Measurements from ENCODE around the gene EFR3B. TPM values are rescaled to one million over a fixed set of nuclear protein-coding genes. Genes with fewer than 3 reads are reported as not detected.

EFR3B gene
- total and polyA plus RNA-seq, 2 of the 13 experiments (the other 11 are each of a cell fraction or from before 2014, with no cell fraction given): 0.42 TPM

GRCh38 chr2:25190536-25190935, 148.7 kb downstream of the EFR3B start (continued):
- TF ChIP-seq ZNF276 (CRISPR knock-in tag; IDR thresholded peaks at IDR 0.05; ENCODE audit: low read depth): no peak

DNA sequence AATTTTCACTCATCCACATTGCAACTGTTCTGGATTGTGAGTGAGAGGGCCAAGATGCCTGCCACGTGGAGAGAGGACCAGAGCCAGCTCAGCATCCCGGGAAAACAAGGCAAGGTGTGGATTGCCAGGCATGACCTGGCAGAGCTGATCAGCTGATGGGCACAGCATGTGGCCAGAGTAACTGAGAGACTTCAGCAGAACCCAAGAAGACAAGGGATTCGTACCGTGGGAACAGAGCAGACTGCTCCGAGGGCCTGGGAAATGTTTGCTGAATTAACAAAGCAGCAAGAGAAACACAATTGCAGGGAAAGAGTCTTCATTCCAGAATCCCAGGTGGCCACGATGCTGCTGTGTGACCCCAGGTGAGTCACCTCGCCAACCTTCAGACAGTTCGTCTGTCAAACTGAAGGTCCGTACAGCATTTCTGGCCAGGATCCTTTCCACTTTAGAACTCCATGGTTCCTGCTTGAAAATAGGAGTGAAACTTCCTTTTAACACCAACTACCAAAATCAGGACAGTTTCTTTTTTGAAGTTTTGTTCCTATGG, 152.8 kb downstream of the EFR3B start:
- in situ Hi-C loops (cut with HindIII; ENCODE audit: extremely low pct_ligation_motif_present, low pct_unique_long_range_greater_than_20kb): loop anchor here (5.0 kb wide), 1 partner anchor 217 kb away; no protein-coding TSS in a partner anchor
- no peak overlapping the region for H3K4me3 ChIP-seq (replicated peaks in 1 of 3; ENCODE audit: insufficient read depth in 1 of 3, low read depth in 2 of 3, low read length in 3 of 3)
- CTCF ChIA-PET (ENCODE audit: low intra/inter-chr PET ratio, low total read pairs): no interaction called here
- H3K4me2 ChIP-seq (ENCODE audit: low read depth, low read length): no peak overlapping the region
- no peak overlapping the region for H2AFZ ChIP-seq (ENCODE audit: low read length)
- no TSS peak for BruUV-seq (replicated peaks)
- peaks cover 14% of the 10 kb centered on the region for H3K4me1 ChIP-seq (ENCODE audit: insufficient read depth, low read length)
- intact Hi-C loops (cut with micrococcal nuclease; ENCODE audit: unreplicated experiment): loop anchor here (5.0 kb wide), 1 partner anchor 67 kb away; no protein-coding TSS in a partner anchor
- peaks cover 2 to 9% of the 10 kb centered on the region in 2 experiments; a peak in 2 of 5 replicates for H3K27me3 ChIP-seq (ENCODE audit: control insufficient read depth in 1 of 2, insufficient read depth in 2 of 2, low read length in 2 of 2)
- H3K79me2 ChIP-seq (ENCODE audit: insufficient read depth, low read length): no peaks in the 10 kb centered on the region
- no peak overlapping the region for H3K9ac ChIP-seq (ENCODE audit: insufficient read depth, low read depth, low read length)
- H4K20me1 ChIP-seq (ENCODE audit: insufficient read depth, low read length): no peaks in the 10 kb centered on the region
- TF ChIP-seq ZNF615 (CRISPR knock-in tag; IDR thresholded peaks at IDR 0.05; ENCODE audit: borderline replicate concordance) (no peak), CENPX (CRISPR knock-in tag; IDR thresholded peaks at IDR 0.05) (no peak)
- DNase-seq (ENCODE audit: low spot score) (no peak), FAIRE-seq (no peak), ATAC-seq (no peak)
- 17% methylated on average over 9 of the region's 9 CpGs for WGBS (ENCODE audit: low lambda C conversion rate)
- no peak overlapping the region for H3K27ac ChIP-seq (ENCODE audit: extremely low read length, insufficient read depth, low read length)
- no peaks in the 10 kb centered on the region for H3K36me3 ChIP-seq (replicated peaks in 1 of 2; ENCODE audit: control insufficient read depth in 1 of 2, insufficient read depth in 2 of 2, low read length in 2 of 2)
- POLR2A ChIA-PET: no interaction called here
- no peaks in the 10 kb centered on the region for H3K9me3 ChIP-seq (ENCODE audit: low read length)
